ENCODE measurements around the gene ITGB5.

Gene ITGB5

DNA sequence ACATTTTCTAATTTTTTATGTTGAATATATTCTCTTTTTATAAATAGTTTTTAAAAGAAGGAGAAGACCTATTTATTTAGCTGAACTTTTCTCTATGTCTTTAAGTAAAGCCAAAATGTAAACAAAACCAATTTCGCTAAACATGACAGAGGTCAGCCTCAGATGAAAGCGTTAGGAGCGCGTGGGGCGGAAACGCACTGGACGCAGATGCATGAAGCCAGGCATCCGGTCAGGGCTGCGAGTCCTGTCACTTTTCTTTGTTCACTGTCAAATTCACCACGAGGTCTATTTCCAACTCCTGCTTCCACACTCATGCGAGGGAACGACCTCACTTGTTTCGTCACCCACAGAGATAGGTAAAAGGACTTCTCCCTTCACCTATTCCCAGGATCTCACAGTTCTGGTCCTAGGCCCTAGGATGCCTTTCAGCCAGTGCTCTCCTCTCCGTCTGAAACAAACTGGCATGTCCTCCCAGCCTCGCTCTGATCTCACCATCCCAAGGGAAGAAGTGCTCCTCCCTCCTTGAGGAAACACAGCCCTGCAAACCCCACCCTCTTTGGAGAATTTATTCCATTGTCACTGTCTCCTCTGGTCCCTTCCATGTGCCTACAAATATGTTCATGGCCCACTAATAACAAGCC is 57.9 kb downstream of the ITGB5 start:
- ATAC-seq, result no peak
- TF ChIP-seq TCF4 (CRISPR knock-in tag; IDR thresholded peaks at IDR 0.05; ENCODE audit: borderline replicate concordance) (no peak), ARNTL (CRISPR knock-in tag; IDR thresholded peaks at IDR 0.05; ENCODE audit: borderline replicate concordance, low read depth) (no peak), BACH2 (CRISPR knock-in tag; IDR thresholded peaks at IDR 0.05; ENCODE audit: borderline replicate concordance) (no peak), ZNF8 (CRISPR knock-in tag; IDR thresholded peaks at IDR 0.05) (no peak), SNAI2 (CRISPR knock-in tag; IDR thresholded peaks at IDR 0.05) (no peak), TSHZ2 (CRISPR knock-in tag; IDR thresholded peaks at IDR 0.05) (no peak), OSR1 (CRISPR knock-in tag; IDR thresholded peaks at IDR 0.05) (no peak), CSDC2 (CRISPR knock-in tag; IDR thresholded peaks at IDR 0.05) (no peak)

- ATAC-seq, result peak; percentile 39; the same call in 2 of the 3 replicates
Observed at GRCh38 chr3:124827476-124828206, 59.5 kb downstream of the ITGB5 start.

- ATAC-seq, result peak; percentile 45; the same call in 2 of the 3 replicates
- TF ChIP-seq ISL1 (CRISPR knock-in tag; IDR thresholded peaks at IDR 0.05) (no peak), ZNF70 (CRISPR knock-in tag; IDR thresholded peaks at IDR 0.05) (no peak), PPARA (CRISPR knock-in tag; IDR thresholded peaks at IDR 0.05; ENCODE audit: borderline replicate concordance) (no peak), ZNF8 (CRISPR knock-in tag; IDR thresholded peaks at IDR 0.05) (no peak), ESRRG (CRISPR knock-in tag; IDR thresholded peaks at IDR 0.05) (no peak), ZFP30 (CRISPR knock-in tag; IDR thresholded peaks at IDR 0.05) (no peak), TOX (CRISPR knock-in tag; IDR thresholded peaks at IDR 0.05; ENCODE audit: borderline replicate concordance) (no peak), CSDC2 (CRISPR knock-in tag; IDR thresholded peaks at IDR 0.05) (no peak), OSR1 (CRISPR knock-in tag; IDR thresholded peaks at IDR 0.05) (no peak), ZC3H10 (CRISPR knock-in tag; IDR thresholded peaks at IDR 0.05) (no peak), RARB (CRISPR knock-in tag; IDR thresholded peaks at IDR 0.05) (no peak), SNAI2 (CRISPR knock-in tag; IDR thresholded peaks at IDR 0.05) (no peak)
Observed at GRCh38 chr3:124826703-124827102, 60.5 kb downstream of the ITGB5 start.

DNA sequence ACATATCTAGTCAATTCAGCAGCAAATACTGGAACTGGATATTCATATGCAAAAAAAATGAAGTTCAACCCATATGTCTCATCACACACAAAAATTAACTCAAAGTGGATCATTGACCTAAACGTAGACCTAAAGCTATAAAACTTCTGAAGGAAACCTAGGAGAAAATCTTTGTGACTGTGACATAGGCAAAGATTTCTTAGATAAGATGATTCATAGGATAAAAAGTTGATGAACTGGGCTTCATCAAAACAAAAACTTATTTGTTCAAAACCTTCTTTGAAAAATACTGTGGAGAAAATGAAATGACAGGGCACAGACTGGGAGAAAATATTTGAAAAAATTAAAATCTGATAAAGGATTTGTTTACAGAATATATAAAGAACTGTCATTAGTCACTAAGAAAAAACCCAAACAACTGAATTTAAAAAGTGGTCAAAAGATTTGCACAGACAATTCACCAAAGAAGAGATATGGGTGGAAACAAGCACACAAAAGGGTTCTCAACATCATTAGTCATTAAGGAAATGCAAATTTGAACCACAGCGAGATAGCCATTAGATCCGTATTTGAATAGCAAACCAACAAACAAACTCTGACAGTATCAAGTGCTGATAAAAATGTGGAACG is 62.8 kb downstream of the ITGB5 start:
- no peak for TF ChIP-seq OSR1 (CRISPR knock-in tag; IDR thresholded peaks at IDR 0.05)
- TF ChIP-seq ZNF8 (CRISPR knock-in tag; IDR thresholded peaks at IDR 0.05), result no peak
- TF ChIP-seq, protein P1, sequence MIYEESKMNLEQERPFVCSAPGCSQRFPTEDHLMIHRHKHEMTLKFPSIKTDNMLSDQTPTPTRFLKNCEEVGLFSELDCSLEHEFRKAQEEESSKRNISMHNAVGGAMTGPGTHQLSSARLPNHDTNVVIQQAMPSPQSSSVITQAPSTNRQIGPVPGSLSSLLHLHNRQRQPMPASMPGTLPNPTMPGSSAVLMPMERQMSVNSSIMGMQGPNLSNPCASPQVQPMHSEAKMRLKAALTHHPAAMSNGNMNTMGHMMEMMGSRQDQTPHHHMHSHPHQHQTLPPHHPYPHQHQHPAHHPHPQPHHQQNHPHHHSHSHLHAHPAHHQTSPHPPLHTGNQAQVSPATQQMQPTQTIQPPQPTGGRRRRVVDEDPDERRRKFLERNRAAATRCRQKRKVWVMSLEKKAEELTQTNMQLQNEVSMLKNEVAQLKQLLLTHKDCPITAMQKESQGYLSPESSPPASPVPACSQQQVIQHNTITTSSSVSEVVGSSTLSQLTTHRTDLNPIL (CRISPR knock-in tag; IDR thresholded peaks at IDR 0.05; ENCODE audit: low read depth), result no peak
- TF ChIP-seq PPARA (CRISPR knock-in tag; IDR thresholded peaks at IDR 0.05; ENCODE audit: borderline replicate concordance), result no peak
- no peak for TF ChIP-seq ISL1 (CRISPR knock-in tag; IDR thresholded peaks at IDR 0.05)
- no peak for TF ChIP-seq ZFP3 (CRISPR knock-in tag; IDR thresholded peaks at IDR 0.05)
- TF ChIP-seq GLIS3 (CRISPR knock-in tag; IDR thresholded peaks at IDR 0.05), result no peak
- no peak for TF ChIP-seq ARNTL (CRISPR knock-in tag; IDR thresholded peaks at IDR 0.05; ENCODE audit: borderline replicate concordance, low read depth)
- TF ChIP-seq ZFP30 (CRISPR knock-in tag; IDR thresholded peaks at IDR 0.05), result no peak
- no peak for TF ChIP-seq ZNF565 (CRISPR knock-in tag; conservative IDR thresholded peaks at IDR 0.05; ENCODE audit: low read depth)
- no peak for TF ChIP-seq TCF4 (CRISPR knock-in tag; IDR thresholded peaks at IDR 0.05; ENCODE audit: borderline replicate concordance)
- no peak for TF ChIP-seq CSRNP3 (CRISPR knock-in tag; IDR thresholded peaks at IDR 0.05)
- TF ChIP-seq, protein P2, sequence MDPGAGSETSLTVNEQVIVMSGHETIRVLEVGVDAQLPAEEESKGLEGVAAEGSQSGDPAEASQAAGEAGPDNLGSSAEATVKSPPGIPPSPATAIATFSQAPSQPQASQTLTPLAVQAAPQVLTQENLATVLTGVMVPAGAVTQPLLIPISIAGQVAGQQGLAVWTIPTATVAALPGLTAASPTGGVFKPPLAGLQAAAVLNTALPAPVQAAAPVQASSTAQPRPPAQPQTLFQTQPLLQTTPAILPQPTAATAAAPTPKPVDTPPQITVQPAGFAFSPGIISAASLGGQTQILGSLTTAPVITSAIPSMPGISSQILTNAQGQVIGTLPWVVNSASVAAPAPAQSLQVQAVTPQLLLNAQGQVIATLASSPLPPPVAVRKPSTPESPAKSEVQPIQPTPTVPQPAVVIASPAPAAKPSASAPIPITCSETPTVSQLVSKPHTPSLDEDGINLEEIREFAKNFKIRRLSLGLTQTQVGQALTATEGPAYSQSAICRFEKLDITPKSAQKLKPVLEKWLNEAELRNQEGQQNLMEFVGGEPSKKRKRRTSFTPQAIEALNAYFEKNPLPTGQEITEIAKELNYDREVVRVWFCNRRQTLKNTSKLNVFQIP (CRISPR knock-in tag; IDR thresholded peaks at IDR 0.05; ENCODE audit: borderline replicate concordance, low read depth), result no peak
- no peak for TF ChIP-seq BACH2 (CRISPR knock-in tag; IDR thresholded peaks at IDR 0.05; ENCODE audit: borderline replicate concordance)
- no peak for TF ChIP-seq ZNF70 (CRISPR knock-in tag; IDR thresholded peaks at IDR 0.05)
- no peak for TF ChIP-seq CSDC2 (CRISPR knock-in tag; IDR thresholded peaks at IDR 0.05)
- TF ChIP-seq ESRRG (CRISPR knock-in tag; IDR thresholded peaks at IDR 0.05), result no peak
- no peak; the same call in 2 of the 3 replicates for ATAC-seq

All from SK-N-SH treated with all-trans-retinoic acid at 6 μM for 48 hours (cell line).